ENCODE measurements around the gene ZBTB7C. TPM values are rescaled to one million over a fixed set of nuclear protein-coding genes. Genes with fewer than 3 reads are reported as not detected.

Gene ZBTB7C
- total RNA-seq, 1 donor from 2014 or later: 1.0 TPM

- peaks cover 20% of the 10 kb centered on the region for H3K27me3 Mint-ChIP-seq (ENCODE audit: insufficient read depth)
- intact Hi-C loops (cut with micrococcal nuclease): no loop called here
- H3K36me3 Mint-ChIP-seq (ENCODE audit: low read depth): no peaks in the 10 kb centered on the region
- no peak for DNase-seq (ENCODE audit: low spot score)
- no peak overlapping the region for H3K27ac Mint-ChIP-seq
- H3K4me1 Mint-ChIP-seq (ENCODE audit: low read depth): no peaks in the 10 kb centered on the region
- H3K9me3 Mint-ChIP-seq: no peaks in the 10 kb centered on the region
- H3K4me3 Mint-ChIP-seq: no peak overlapping the region
These were observed 201.4 kb downstream of the ZBTB7C start for GRCh38 chr18:48207733-48208132.

DNA sequence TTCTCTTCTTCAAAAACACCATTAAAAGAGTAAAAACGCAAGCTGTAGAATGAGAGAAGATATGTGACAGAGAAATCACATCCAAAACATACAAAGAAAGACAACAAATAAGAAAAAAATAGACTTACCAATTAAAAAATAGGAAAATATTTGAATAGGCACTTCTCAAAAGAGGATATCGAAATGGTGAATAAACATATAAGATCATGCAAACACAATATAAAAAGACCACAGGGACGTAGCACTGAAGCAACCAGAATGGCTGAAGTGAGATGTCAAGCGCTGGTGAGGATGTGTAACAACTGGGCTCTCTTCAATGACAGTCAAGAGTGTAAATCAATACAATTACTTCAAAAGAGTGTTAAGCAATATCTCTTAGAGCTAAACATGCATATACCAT, 202.3 kb downstream of the ZBTB7C start:
- H3K27me3 Mint-ChIP-seq (ENCODE audit: insufficient read depth): peaks cover 17% of the 10 kb centered on the region
- H3K27ac Mint-ChIP-seq: no peak overlapping the region
- H3K4me1 Mint-ChIP-seq (ENCODE audit: low read depth): no peaks in the 10 kb centered on the region
- H3K4me3 Mint-ChIP-seq: no peak overlapping the region
- intact Hi-C loops (cut with micrococcal nuclease): no loop called here
- DNase-seq (ENCODE audit: low spot score): no peak
- H3K36me3 Mint-ChIP-seq (ENCODE audit: low read depth): no peaks in the 10 kb centered on the region
- no peaks in the 10 kb centered on the region for H3K9me3 Mint-ChIP-seq

DNA sequence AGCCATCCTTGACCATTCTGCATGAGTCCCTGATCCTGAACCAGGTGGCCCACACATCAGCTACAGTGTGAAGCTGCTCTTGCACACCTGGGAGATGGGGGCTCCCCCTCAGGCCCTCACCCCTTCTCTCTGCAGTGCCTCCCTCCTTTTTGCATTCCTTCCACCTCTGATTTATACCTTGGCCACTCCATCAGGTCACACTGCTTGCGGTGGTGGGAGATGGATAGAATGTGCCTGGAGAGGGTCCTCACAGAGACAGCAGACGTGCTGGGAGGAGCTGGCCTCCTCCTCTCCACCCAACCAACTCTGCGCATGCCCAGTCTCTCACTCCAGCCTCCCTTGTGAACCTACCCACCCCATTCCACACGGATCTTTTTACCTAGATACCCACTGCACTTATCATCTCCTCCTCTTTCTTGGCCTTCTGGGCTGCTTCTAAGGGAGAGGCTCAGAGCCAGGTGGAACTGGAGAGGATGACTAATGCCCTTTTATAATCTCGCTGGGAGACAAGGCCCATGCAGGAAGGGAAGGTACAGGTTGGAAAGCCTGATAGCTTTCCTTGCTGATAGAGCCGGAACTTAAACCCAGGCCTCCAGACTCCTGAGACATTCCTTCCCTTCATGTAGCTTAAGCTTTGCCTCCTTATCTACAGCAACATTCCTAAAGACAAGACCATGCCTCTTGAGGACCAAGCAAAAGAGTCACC, 205.1 kb downstream of the ZBTB7C start:
- intact Hi-C loops (cut with micrococcal nuclease): no loop called here
- no peak overlapping the region for H3K27ac Mint-ChIP-seq
- H3K36me3 Mint-ChIP-seq (ENCODE audit: low read depth): no peaks in the 10 kb centered on the region
- H3K27me3 Mint-ChIP-seq (ENCODE audit: insufficient read depth): peaks cover 28% of the 10 kb centered on the region
- H3K4me3 Mint-ChIP-seq: no peak overlapping the region
- H3K9me3 Mint-ChIP-seq: no peaks in the 10 kb centered on the region
- DNase-seq (ENCODE audit: low spot score): no peak
- no peaks in the 10 kb centered on the region for H3K4me1 Mint-ChIP-seq (ENCODE audit: low read depth)

GRCh38 chr18:48203288-48203945, 205.8 kb downstream of the ZBTB7C start:
- H3K9me3 Mint-ChIP-seq: no peaks in the 10 kb centered on the region
- H3K4me1 Mint-ChIP-seq (ENCODE audit: low read depth): no peaks in the 10 kb centered on the region
- no peak for DNase-seq (ENCODE audit: low spot score)
- H3K27ac Mint-ChIP-seq: no peak overlapping the region
- no peaks in the 10 kb centered on the region for H3K36me3 Mint-ChIP-seq (ENCODE audit: low read depth)
- peaks cover 27% of the 10 kb centered on the region for H3K27me3 Mint-ChIP-seq (ENCODE audit: insufficient read depth)
- intact Hi-C loops (cut with micrococcal nuclease): no loop called here
- no peak overlapping the region for H3K4me3 Mint-ChIP-seq

- Mint-ChIP-seq H3K27me3 (ENCODE audit: insufficient read depth) (peaks cover 26% of the 10 kb centered on the region), H3K9me3 (no peaks in the 10 kb centered on the region), H3K4me1 (ENCODE audit: low read depth) (no peaks in the 10 kb centered on the region), H3K4me3 (no peak overlapping the region), H3K27ac (no peak overlapping the region), H3K36me3 (ENCODE audit: low read depth) (no peaks in the 10 kb centered on the region)
- DNase-seq (ENCODE audit: low spot score): no peak
- intact Hi-C loops (cut with micrococcal nuclease): no loop called here
These were observed 206.6 kb downstream of the ZBTB7C start for GRCh38 chr18:48202350-48203260.

DNA sequence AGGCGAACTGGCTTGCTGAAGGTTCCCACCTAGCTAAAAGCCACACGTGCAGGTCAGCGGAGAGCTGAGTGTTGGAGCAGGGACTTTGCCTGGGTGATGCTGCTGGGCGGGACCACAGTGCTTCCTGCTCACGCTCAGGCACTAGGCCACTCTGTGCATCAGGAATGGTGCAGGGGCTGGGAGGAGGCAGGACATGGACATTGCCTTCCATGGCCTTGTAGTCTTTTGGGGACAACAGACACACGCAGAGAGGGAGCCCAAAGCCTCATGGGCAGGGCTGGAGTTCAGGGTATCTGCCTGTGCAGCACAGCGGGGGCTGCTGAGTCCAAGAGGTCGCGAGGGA, 207.2 kb downstream of the ZBTB7C start:
- peaks cover 24% of the 10 kb centered on the region for H3K27me3 Mint-ChIP-seq (ENCODE audit: insufficient read depth)
- no peak overlapping the region for H3K27ac Mint-ChIP-seq
- DNase-seq (ENCODE audit: low spot score): no peak
- H3K36me3 Mint-ChIP-seq (ENCODE audit: low read depth): no peaks in the 10 kb centered on the region
- no peaks in the 10 kb centered on the region for H3K9me3 Mint-ChIP-seq
- H3K4me3 Mint-ChIP-seq: no peak overlapping the region
- intact Hi-C loops (cut with micrococcal nuclease): no loop called here
- H3K4me1 Mint-ChIP-seq (ENCODE audit: low read depth): no peaks in the 10 kb centered on the region

DNA sequence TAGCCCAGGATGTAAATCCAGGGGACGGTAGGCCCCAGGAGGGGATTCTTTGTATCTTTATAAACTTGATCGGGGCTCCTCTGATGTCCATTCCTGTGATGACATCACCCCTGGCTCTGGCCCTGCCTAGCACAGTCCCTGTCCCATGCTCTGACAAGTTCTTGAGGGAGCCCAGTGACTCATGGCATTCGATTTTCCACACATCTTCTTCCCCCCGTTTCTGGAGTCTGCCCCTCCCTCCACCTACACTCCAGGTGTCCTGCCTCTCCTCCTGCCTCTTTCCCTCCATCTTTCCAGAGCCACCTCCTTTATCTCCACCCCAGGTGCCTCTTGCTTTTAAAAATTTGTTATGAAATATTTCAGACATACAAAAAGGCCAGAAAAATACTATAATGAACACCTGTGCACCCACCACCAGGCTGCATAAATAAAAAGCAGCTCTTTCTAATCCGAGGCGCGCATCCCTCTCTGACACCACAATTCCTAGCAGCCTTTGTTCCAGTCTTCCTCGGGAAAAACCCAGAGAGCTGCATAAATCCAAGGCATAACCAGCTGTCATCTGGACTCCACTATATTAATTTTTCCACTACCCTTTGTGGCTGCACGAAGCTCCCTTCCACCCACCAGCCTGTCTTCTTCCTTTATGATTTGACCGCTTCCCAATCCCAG, 207.7 kb downstream of the ZBTB7C start:
- no peak for DNase-seq (ENCODE audit: low spot score)
- intact Hi-C loops (cut with micrococcal nuclease): no loop called here
- no peaks in the 10 kb centered on the region for H3K9me3 Mint-ChIP-seq
- H3K36me3 Mint-ChIP-seq (ENCODE audit: low read depth): no peaks in the 10 kb centered on the region
- H3K27me3 Mint-ChIP-seq (ENCODE audit: insufficient read depth): peaks cover 25% of the 10 kb centered on the region
- no peak overlapping the region for H3K4me3 Mint-ChIP-seq
- no peaks in the 10 kb centered on the region for H3K4me1 Mint-ChIP-seq (ENCODE audit: low read depth)
- no peak overlapping the region for H3K27ac Mint-ChIP-seq

- intact Hi-C loops (cut with micrococcal nuclease): no loop called here
- Mint-ChIP-seq H3K27me3 (ENCODE audit: insufficient read depth) (peaks cover 28% of the 10 kb centered on the region), H3K4me3 (no peak overlapping the region), H3K4me1 (ENCODE audit: low read depth) (no peaks in the 10 kb centered on the region), H3K27ac (no peak overlapping the region), H3K36me3 (ENCODE audit: low read depth) (no peaks in the 10 kb centered on the region), H3K9me3 (no peaks in the 10 kb centered on the region)
- no peak for DNase-seq (ENCODE audit: low spot score)
These were observed 208.4 kb downstream of the ZBTB7C start for GRCh38 chr18:48200631-48201336.

GRCh38 chr18:48199399-48199798, 209.8 kb downstream of the ZBTB7C start:
- Mint-ChIP-seq H3K27ac (no peak overlapping the region), H3K4me1 (ENCODE audit: low read depth) (no peaks in the 10 kb centered on the region), H3K4me3 (no peak overlapping the region), H3K27me3 (ENCODE audit: insufficient read depth) (peaks cover 23% of the 10 kb centered on the region), H3K36me3 (ENCODE audit: low read depth) (no peaks in the 10 kb centered on the region), H3K9me3 (no peaks in the 10 kb centered on the region)
- intact Hi-C loops (cut with micrococcal nuclease): no loop called here
- DNase-seq (ENCODE audit: low spot score): no peak

- H3K27ac Mint-ChIP-seq: no peak overlapping the region
- intact Hi-C loops (cut with micrococcal nuclease): no loop called here
- H3K27me3 Mint-ChIP-seq (ENCODE audit: insufficient read depth): peaks cover 26% of the 10 kb centered on the region
- H3K4me1 Mint-ChIP-seq (ENCODE audit: low read depth): no peaks in the 10 kb centered on the region
- H3K36me3 Mint-ChIP-seq (ENCODE audit: low read depth): no peaks in the 10 kb centered on the region
- DNase-seq (ENCODE audit: low spot score): no peak
- no peaks in the 10 kb centered on the region for H3K9me3 Mint-ChIP-seq
- no peak overlapping the region for H3K4me3 Mint-ChIP-seq
These were observed 211.4 kb downstream of the ZBTB7C start for GRCh38 chr18:48197819-48198218.

DNA sequence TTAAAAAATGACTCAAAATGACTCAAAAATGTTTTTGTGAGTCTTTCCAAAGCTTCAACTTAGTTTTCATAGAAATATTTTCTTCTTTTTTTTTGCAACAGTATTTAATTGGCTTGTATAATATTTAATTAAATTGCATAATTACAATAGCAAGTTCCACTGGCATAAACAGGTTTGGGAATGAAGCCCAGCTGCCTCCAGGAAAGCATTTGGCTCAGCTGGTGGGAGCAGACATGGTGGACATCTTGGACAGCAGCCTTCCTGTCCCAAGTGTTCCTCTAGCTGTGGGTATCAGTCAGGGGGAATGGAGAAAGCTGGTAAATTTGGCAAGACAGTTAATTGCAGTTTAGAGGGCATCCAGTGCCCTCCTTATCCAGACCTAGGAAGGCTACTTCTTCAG, 213.4 kb downstream of the ZBTB7C start:
- Mint-ChIP-seq H3K27ac (no peak overlapping the region), H3K9me3 (no peaks in the 10 kb centered on the region), H3K4me1 (ENCODE audit: low read depth) (no peaks in the 10 kb centered on the region), H3K27me3 (ENCODE audit: insufficient read depth) (peaks cover 27% of the 10 kb centered on the region), H3K4me3 (no peak overlapping the region), H3K36me3 (ENCODE audit: low read depth) (no peaks in the 10 kb centered on the region)
- DNase-seq (ENCODE audit: low spot score): no peak
- intact Hi-C loops (cut with micrococcal nuclease): no loop called here

- Mint-ChIP-seq H3K27me3 (ENCODE audit: insufficient read depth) (peaks cover 23% of the 10 kb centered on the region), H3K4me1 (ENCODE audit: low read depth) (no peaks in the 10 kb centered on the region), H3K36me3 (ENCODE audit: low read depth) (no peaks in the 10 kb centered on the region), H3K4me3 (no peak overlapping the region), H3K27ac (no peak overlapping the region), H3K9me3 (no peaks in the 10 kb centered on the region)
- DNase-seq (ENCODE audit: low spot score): no peak
- intact Hi-C loops (cut with micrococcal nuclease): no loop called here
These were observed 214.5 kb downstream of the ZBTB7C start for GRCh38 chr18:48194591-48195181.
